HG03097 (cell line): Measurements from ENCODE around the gene SP8.

Source experiments
- ATAC-seq: cut with Tn5 transposase; IDR thresholded peaks from one replicate; pipeline ENCODE4 v1.9.1; 2021; ENCODE audit not compliant: unreplicated experiment, low FRiP score

The SP8 gene

DNA sequence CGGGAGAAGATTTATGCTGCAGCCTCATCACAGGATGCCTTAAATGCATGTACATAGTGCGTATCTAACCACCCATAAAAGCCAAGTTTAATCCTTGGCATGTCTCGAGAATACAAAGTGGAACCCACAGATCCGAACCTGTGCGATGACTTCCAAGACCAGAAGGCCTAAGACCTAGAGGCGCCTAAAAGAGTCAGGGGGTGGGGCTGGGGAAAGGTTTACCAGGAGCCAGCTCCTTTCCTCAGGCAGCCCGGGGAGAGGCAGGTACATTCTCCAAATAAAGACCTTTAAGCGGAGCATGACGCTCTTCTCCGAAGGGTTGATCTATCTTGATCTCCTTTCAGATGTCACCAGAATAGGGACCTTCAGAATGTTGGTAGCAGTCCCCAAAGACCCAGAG is 9.7 kb downstream of the SP8 start:
- ATAC-seq: no peak

DNA sequence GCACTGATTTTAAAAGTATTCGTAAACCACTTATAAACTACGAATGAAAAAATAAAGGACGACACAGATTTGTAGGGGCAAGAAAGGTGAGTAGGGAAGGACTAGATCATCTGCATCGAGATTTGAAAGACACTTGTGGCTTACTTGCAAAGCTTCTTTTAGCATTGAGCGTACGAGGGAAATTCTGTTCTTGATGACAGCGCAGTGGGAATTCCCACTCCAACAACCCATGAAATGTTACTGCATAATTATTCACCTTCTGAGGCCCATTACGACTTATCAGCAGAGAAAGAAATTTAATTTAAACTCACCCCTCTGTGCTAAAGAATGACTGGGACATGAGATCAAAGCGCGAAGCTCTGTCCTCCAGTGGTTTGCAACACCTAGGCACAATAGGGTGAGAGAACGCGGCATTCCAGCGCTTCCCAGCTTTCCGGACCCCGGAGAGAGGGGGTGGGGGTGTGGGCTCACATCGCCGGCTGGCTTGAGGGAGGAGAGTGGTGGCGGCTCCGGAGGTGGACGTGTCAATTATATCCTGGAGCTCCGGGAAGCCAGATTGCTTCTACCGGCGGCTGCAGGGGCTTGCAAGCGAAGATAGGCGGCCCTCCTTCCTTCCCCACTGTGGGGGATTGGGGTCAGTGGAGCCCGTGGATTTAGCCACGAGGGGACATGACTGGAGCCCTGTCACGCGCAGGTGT is 10.3 kb downstream of the SP8 start:
- ATAC-seq: no peak

DNA sequence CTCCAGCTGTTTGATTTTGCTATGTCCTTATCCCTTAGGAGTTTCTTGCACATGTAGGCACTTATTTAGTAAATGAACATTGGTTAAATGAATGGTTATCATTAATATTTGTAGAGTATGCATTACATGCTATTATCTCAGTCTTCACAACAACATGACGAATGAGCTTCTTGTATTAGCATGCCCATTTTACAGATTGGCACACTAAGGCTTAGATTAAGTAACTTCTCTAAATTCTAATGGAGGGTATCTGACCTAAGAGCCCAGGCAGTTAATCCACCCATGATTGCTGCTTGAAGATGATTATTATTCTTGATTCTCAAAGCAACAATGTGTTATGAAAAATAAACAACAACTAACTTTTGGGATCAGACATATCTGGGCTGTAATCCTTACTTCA is 32.7 kb downstream of the SP8 start:
- no peak for ATAC-seq

DNA sequence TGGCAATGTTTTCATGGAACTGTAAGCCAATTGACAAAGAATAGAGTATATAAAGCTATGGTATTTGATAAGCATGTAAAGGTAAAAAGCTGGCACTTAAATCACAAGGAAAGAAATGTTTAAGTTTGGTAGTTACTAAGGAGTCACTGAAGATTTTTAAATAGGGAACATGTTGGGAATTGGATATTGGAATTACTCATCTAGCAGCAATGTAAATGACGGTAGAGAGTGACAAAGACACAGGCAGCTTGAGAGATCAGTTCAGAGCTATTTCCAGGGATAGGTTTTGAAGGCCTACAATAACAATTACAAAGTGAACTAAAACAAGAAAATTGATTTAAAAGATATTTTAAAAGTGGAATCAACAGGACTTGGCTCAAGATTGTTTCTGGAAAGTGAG is 36.8 kb downstream of the SP8 start:
- ATAC-seq: no peak

DNA sequence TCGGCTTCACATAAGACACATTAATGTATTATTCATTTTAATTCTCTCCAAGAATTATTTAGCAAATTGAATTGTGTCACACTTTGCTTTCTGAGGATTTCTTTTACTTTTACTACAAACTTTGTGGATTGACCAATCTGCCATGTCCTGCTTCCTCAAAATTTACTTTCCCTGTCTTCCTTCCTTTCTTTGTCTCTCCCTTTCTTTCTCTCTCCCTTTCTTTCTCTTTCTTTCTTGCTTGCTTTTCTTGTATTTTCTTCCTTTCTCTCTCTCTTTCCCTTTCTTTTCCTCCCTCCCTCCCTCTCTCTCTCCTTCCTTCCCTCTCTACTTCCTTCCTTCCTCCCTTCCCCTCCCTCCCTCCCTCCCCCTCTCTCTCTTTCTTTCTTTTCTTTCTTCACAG is 37.8 kb downstream of the SP8 start:
- no peak for ATAC-seq

DNA sequence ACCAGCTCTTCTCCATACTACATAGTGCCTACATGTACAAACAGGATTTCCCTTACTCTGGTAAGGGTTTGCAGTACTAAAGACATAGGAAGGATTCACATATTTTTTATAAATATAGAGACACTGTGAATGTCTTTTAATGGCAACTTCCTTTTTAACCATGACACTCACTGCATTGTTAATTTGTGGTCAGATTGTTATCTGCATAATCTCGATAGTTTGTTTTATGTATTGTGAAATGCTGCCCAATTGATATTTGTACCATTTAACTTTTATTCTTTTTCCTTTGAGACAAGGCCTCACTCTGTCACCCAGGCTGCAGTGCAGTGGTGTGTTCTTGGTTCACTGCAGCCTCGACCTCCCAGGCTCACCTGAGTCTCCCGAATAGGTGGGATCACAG is 39.7 kb downstream of the SP8 start:
- no peak for ATAC-seq

DNA sequence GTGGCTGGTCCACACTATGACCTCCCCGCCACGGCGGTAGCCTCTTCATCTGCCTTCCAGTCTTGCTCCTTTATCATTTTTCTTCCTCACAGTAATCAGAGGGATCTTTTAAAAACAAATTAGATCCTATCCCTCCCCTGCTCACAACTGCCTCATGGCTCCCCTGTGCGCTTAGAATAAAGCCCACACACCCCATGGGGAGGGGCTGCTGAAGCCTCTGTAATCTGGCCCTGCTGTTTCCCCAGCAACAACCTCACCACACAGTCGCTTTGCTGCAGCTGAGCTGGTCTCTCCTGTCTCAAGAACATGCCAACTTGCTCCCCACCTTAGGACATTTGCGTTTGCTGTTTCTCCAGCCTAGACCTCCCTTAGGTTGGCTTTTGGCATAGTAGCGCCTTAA is 41.0 kb downstream of the SP8 start:
- ATAC-seq: no peak

DNA sequence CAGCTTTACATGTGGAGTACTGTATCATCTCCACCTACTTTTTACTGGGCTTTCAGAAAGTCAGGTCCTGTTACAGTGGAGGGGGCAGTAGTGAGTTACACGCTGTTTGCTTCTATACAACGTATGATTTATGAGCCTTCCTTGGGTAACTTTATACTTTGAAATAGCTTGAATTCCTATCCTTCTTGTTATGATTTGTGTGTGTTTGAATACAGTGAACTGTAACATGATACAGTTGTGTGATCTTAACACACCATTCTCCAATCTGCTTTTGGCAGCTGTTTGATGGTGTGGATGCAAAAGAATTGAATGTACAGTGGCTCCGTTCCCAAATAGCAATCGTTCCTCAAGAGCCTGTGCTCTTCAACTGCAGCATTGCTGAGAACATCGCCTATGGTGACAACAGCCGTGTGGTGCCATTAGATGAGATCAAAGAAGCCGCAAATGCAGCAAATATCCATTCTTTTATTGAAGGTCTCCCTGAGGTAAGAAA is 41.7 kb downstream of the SP8 start:
- ATAC-seq: no peak

DNA sequence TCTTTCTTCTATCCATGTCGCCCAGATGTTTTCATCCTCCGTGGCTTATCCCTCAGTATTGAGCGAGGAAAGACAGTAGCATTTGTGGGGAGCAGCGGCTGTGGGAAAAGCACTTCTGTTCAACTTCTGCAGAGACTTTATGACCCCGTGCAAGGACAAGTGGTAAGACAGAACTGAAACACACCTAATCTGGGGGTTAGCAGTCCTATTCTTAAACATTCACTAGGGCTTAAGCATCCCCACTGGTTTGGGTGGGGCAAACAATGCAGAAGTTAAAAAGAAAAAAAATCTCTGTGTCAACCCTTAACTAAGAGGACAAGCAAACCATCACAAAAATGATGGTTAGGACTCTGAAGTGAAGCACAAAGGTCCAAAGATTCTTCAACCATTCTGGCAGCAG is 43.8 kb downstream of the SP8 start:
- no peak for ATAC-seq

DNA sequence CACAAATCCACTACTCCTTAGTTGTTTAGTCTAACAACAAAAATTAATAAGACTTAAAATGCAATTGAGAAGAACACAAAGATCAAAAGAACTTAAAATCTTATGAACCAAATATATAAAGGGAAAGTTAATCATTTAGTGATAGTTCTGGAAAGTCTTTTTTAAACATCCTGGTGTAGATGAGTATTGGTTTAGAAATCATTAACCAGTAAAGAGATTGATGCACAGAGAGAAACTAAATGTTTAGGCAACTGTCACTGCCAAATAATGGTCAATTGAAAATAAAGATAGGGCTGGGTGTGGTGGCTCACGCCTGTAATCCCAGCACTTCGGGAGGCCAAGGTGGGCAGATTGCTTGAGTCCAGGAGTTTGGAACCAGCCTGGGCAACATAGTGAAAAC is 44.9 kb downstream of the SP8 start:
- no peak for ATAC-seq

DNA sequence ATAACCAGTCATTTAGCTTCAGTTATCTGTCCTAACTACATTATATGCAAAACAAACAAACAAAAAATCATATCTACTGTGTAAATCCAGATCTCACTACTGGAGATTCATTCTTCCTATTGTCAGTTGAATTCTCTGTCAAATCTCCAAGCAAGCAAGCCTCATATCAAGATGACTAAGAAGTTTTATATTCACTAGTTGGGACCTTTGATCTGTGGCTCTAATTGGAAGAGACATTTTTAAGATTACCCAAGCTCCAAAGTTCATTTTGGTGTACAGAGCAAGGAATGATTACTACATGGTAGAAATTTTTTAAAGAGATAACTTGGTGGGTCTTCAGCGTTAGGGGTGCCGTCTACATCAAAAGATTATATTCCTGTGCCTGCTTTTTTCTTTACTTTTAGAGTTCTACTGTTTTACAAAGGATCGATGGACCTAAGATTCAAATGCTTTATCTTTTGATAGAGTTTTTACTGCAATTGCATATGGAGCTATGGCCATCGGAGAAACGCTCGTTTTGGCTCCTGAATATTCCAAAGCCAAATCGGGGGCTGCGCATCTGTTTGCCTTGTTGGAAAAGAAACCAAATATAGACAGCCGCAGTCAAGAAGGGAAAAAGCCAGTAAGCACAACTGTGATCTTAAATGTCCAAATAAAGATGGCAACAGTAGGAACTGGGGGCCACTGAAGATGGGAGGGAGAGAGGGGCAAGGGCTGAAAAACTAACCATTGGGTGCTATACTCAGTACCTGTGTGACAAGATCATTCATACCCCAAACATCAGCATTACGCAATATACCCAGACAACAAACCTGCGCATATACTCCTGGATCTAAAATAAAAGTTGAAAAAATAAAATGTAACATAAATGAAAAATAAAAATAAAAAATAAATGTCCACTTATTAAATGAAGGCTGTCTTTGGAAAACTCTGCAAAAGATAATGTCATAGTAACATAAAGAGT is 47.9 kb downstream of the SP8 start:
- no peak for ATAC-seq

DNA sequence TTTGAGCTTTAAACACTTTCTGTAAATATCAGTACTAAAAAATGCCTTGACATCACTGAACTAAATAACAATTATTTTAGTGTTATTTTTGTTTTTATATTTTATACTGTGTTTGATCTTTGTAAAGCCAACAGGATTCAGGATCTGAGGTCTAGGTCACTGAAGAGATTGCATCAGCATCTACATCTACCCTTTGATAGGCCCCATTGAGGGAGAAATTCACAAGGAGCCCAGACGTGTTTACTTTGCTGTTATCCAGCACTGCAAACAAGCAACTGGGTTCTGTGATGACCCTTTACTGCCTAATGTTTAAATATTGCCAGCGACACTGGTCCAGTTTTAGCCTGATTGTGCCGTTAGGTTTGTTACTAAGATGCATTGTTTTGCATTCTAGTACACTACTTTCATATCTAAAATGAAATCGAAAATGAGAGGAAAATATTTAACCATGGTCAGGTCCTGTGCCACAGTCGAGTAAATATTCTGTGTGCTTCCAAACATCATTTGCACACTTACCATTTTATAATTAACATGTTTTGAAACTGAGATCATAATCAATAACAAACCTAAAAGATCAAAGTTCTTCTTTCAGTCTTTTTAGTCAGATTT is 48.7 kb downstream of the SP8 start:
- peak; percentile 51 for ATAC-seq

DNA sequence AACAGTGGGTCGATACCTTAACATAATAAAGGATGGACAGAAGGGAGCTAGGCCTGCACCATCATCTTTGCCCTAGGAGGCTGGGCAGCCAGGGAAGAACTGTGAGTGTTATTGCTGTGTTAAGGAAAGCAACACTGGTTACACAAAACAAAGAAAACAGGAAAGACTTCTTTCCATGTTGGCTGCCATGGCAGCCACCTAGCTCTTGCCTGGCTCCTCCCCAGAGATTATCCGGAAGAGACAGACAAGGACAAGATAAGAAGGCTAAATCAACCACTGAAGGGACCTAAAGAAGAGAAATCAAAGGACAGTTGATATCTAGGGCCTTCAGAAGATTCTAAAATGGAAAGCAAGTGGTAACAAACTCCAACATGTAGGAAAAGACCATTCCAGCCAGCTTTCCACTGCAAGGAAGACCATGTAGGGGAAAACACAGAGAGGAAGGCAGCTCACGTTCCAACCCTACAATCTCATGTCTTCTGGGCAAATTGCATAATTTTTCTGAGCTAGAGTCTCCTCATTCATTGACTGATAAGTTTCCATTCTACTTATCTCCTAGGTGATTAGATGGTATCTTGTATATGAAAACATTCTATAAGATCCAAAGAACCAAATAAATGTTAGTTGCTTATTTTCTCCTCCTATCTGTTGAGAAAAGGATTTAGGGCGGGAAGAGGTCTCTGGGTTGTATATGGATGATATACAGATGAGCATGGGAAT is 51.2 kb downstream of the SP8 start:
- ATAC-seq: no peak
